Measurements from ENCODE around the gene GRM4.

The GRM4 gene

DNA sequence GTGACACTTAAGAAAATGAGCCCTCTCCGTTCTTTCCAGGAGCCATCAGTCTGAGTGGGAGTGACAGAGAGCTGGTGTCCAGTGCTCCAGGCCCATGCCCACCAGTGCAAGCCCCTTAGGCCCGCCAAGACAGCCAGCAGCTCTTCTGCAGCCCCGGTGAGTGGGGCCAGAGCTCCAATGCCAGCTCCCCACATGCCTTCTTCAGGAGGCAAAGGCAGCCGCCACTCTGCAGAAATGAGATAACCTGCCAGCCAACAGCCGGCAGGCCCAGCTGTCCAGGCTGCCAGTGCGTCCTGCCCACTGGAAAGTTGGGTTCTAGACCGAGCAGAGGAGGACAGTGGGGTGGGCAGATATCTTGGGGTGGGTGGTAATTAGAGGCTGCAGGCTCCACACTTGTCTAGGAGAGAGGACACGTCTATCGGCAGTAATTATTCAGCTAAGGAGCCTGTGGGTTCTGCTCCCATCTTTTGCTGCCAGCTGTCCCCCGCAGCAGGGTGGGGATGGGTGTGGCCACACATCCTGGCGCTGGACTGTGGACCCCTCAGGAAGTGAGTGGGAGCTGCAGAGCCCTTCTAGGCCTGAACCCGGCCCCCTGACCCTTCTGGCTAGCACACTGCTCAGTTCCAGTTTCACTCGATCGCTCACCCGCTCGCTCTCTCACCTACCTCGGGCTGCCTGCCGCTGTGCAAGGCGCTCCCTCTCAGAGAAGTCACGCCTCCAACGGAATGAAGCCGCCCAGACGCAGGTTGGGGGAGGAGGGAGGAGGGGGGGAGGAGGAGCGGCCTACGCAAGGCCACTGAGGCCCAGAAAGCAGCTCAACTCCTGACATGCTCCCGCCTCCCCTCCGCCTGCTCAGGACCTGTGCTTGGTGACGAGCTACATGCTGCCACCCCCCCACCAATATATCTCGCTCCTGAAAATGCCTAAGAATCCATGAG, 3.6 kb downstream of the GRM4 start:
- no peak for DNase-seq

DNA sequence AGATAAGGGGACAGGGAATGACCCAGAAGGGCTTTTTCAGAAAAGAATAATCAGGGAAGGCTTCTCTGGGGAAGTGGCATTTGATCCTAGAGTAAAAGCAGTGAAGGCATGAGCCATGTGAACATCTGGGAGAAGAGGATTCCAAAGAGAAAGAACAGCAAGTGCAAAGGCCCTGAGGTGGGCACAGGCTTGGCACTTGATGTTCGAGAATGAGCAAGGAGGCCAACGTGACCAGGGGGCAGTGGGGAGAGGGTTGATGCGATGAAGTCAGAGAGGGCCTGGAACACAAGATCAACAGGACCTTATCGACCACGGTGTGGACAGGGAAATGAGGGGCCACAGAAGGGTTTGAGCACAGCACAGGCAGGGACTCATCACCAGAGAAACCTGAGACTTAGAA, 5.8 kb downstream of the GRM4 start:
- DNase-seq: no peak

DNA sequence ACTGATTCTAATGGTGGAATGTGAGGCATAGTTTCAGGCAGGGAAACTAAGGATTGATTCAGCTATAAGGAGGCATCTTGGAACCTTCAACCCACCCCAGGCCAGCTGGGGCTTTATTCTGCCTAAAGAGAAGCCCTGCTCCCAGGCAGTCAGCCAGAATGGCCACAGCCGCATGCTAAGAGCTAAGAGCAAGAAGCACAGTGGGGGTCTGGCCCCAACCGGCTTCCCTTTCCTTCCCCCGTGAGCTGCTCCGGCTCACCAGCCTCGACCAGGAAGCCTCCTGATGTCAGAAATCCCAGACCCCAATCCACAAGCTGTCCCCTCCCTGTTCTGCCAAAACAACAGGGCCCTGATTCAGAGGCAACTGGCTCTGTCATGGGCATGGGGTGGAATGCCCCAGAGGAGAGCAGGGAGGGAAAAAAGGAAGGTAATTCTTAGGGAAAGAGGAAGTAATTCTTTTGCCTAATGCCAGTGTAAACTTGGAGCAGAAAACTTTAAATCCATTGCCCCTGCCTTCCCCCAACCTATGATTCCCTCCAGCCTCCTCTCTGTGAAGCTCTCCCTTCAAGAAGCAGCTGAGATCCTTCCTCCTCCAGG, 6.9 kb downstream of the GRM4 start:
- no peak for DNase-seq

DNA sequence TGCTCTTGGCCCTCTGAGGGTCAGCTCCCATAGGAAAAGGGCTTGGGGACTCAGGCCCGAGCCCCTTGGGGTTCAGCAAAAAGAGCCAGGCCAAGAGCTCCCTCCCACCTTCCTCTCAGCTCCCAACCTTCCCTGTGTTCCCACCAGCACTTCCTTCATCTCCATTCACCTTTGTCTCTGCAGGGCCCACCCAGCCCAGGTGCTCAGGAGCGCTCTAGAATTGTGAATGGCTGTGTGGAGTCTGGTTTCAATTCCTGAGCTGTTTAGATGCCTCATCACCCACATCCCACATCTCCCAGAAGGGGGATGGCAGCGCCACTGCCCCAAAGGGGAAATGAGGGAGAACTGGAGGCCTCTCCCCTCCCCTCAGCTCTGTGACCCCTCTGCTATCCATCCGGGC, 7.7 kb downstream of the GRM4 start:
- no peak for DNase-seq

DNA sequence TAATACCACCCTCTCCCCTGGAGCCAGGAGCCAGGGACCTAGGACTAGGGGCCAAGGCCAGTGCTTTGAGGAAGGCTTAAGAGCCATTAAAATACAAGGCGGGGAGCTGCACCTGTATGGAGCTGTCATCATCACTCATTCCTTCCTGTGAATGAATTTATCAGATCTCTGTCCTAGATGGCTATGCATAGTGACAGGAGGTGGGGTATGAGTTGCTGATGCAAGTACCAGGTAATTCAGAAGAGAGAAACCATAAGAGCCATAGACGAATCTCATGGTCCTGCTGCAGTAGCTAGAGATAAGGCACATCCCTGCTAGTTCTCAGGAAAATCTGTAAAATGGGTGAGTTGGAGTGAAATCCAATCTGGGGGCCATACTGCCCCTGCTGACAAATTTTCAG, 10.3 kb downstream of the GRM4 start:
- DNase-seq: no peak

DNA sequence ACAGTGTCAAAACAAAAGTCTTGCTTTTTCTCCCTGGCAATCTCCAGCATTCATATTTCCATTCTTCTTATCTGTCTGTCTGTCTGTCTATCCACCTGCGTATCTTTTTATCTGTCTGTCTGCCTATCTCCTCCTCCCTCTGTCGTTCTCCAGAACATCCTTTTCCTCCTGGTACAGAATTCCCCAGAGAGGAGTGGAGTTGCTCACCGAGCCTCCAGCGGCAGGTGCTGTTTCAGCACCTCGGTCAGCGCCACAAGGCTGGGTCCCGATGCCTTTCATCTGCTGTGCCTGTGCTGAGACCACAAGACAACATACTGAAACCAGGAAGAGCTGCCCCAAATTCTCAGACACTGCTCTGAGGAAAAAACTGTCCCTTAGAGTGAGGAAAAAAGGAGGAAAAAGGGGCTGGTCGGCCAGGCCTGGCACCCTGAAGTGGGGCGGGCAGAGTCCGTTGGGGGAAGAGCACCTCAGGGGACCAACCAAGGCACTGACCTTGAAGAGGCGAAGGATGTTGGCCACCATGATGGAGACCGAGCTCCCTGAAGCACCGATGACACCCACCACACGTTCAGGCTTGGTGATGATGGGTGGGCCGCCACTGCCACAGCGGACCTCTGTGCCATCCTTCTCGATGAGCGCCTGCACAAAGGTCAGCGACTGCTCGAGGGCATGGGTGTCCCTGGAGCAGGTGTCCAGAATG, 13.3 kb downstream of the GRM4 start:
- DNase-seq: no peak

DNA sequence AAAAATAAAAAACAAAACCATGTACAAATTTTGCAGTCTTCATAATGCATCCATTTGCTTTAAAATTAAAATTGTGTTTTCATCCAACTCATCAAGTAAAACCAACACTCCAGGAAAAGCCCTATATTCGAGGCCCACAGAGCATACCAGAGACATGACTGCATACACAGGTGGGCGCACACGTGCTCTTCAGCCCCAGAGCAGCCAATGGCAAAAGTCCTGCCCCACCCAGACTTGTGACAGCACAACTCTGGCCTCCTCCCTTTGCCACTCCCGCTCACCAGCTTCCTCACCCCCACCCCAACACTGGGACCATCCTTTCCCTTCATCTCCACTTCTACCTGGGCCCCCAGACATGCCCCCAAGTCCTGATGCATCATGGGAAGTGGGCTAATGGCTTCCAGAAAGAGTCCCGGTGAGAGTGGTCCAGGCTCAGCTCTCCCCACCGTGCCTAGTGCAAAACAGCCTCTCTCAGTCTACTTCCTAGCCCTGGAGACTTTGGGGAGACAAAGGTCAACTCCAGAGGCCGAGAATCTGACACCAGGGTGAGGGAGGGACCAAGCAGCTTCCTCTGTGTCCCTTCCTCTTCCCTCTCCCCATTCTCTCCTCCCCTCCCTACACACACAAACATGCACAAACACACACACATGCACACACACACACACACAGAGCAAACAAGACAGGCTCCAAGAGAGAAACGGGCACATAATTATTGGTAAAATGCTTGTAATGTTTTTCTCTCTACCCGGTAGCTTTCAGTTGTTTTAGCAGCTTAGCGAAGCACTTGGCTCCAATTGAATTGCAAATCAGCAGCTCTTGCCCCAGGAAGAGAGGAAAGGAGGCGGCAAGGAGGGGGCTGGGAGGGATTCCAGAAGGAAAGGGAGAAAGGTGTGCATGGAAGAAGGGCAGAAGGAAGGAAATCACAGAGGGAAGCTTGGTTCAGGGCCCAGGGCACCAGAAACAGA, 14.3 kb downstream of the GRM4 start:
- DNase-seq: no peak

DNA sequence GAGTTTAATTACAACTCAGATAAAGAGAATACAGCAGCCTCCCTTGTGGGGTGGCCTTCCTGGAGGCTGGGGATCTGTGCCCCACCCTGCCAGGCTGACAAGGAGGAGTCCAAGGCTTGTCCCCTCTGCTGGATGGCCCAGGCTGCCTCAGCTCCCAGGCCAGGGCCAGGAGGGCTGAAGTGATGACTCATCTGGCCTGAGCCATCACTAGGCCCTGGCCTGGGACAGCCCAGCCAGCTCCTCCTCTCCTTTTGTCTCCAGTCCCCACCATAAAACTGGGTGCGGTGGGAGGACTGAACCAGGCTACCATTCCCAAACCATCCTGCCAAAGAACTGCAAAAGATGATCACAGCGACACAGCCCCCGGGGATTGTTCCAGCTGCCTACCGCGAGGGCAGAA, 15.0 kb downstream of the GRM4 start:
- DNase-seq: no peak

DNA sequence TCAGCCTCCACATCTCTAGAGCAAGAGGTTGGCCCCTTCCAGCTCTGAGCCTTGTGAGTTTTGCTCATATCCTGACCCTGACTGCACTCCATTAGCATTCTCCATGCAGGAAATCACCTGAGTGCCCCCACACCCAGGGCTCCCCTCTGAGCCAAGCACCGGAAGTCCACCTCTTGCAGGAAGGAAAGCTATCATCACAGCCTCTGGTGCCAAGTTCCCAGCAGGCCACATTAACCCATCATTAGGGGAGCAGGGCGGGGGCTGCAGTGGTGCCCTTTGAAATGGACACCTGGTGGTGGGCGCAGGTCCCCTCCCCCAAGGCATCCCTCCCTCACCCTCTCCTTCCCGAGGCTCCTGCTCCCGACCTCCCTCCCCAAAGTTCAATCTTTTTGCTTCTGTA, 16.1 kb downstream of the GRM4 start:
- no peak for DNase-seq

DNA sequence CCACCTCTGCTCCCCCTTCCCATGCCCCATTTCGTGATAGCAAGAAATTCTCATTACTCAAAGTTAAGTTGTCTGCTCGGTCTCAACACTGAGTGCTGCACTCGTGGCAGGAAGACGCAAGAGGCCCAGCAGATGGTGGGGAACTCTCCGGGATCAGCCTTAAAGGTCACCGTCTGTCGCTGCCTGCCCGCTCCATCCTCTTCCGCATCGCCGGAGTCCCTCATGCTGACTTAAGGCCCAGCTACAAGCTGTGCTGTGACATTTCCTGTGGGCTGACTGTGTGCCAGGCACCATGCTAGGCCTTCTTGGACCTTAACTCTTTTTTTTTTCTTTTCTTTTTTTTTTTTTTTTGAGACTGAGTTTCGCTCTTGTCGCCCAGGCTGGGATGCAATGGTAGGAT, 17.8 kb downstream of the GRM4 start:
- no peak for DNase-seq

DNA sequence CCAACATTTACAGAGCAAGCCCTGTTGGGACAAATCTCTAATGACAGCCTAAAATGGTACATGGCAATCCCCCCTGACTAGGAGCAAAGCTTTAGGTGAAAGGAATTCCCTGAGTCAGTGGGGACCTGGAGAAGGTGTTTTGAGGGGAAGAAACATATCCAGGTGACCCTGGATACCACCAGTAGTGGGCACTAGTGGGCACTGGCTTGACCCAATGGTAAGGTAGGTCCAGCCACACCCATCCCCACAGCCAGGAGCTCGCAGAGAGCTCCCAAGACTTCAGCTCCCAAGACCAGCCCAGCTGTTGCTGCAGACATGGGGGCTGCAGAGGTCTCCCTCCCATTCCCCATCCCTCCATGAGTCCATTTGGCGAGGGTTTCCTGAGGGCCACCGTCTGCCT, 19.5 kb downstream of the GRM4 start:
- no peak for DNase-seq

DNA sequence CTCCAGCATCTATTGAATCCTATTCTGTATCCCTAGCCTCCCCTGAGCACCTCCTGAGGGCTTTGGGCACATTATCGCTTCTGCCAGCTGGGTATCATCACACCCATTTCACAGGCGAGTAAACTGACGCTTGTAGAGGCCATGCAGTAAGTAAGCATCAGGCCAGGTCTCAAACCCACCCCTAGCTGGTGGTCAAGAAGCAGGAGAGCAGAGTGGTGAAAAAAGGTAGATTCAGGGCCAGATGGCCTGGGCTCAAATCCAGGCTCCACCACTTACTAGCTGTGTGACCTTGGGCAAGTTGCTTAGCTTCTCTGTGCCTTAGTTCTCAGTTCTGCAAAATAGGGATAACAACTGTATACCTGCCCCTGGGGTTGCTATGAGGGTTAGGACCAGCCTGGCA, 19.9 kb downstream of the GRM4 start:
- DNase-seq: no peak

DNA sequence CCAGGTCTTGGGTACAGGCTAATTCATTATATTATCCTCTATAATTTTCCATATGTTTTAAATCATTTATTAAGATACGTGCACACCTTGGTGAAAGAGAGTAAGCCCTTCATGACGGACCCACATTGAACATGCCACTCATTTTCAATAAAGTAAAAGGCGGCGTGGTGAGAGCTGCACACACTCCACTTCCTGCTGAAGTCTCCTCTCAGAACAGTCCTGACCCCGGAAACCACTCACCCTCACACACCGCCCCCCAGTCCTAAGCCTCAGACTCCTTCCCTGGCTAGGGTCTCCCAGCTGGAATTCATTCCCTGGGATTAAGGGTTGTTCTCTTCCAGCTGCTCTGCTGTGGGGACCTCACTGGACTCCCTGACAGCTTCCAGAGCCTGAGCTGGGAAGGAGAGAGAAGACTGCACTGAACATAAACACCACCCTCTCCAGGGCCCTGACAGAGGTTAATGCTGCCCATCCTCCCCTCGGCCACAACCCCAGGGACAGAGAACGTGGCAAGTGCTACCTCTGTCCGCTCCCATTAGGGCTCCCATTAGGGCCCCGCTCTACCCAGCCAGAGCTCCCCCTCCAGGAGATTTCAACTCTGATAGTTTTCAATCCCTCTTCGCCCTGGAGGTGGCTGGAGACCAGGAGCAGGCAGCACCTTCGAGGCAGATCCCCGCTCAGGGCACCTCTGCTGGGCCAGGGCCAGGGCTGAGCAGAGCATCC, 24.8 kb downstream of the GRM4 start:
- DNase-seq: no peak

DNA sequence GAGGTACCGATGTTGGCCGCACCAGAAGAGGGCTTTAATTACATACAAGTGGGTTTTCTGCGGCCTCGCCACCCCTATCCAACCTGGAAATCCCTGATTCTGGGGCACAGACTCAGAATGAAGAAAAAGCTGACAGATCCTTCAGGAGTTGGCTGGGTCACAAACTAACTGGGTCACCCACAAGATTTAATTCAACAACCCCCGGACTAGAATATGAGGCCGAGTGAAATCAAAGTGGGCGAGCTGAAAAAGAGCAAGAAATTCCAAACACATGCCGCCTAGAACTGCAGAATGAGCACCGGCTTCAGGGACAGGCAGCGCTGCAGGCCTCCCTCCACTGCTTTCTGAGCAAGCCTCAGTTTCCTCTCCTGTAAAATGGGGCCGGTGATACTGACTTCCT, 30.0 kb downstream of the GRM4 start:
- no peak for DNase-seq

DNA sequence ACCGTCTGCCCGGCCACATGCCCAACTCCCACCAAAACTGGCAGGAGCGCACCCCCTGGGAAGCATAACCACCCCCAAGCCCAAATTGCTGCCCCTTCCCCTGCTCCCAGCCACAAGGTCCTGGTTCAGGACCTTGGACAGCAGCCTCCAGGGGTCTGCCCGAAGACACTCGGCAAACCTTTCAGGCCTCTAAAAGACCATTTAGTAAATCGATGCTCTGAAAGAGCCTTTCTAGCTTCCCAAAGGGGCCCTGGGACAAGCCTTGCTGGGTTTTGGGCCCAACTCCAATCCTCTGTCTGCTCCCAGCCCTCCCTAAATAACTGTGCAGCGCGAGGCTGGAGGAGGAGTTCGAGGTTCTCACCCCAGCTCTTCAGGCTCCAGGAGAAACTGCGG, 30.5 kb downstream of the GRM4 start:
- DNase-seq: no peak

DNA sequence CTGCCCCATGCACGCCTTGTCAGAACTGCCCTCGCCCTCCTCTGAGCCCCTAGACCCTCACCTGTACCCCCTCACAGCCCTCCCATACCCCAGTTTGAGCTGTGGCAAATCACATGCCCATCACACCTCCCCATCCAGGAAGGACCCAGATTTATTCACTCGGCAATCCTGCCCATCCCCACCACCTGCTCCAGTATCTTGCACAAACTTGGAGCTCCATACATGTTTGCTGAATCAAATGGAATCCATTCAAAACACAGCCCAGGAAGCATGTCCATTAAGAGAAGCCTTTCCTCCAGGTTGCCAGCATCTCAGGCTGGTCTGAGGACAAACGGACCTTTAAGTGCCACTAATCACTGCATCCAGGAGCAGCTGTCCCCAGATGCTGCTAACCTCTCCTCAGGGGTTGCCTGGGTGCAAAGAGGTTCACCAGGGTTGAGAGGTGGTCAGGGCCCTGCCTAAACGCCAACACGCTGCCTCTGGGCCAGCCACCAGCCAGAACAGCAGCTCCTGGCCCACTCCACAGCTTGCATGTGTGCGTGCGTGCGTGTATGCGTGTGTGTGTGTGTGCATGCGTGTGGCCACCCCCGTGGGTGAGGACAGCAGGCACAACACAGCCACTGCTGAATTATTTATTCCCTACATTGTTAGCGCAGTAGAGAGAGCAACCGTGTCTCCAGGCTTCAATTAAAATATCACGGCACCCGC, 31.0 kb downstream of the GRM4 start:
- DNase-seq: no peak

DNA sequence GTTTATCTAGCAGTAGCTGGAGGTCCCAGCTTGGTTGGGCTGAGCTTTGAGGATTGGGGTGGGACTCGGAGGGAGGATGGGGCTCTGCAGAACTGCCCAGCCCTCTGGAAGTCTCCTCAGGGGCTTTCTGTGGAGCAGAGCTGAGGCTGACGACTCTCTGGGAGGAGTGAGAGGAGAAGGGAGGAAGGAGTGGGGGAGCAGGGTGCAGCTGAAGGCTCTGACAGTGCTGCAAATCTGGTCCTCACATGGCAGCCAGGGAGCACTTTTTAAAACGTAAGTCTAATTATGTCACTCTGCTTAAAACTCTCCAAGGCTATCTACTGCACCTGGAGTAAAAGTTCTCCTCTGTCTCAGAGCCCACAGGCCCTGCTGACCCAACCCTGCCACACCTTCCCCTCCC, 32.4 kb downstream of the GRM4 start:
- DNase-seq: no peak

DNA sequence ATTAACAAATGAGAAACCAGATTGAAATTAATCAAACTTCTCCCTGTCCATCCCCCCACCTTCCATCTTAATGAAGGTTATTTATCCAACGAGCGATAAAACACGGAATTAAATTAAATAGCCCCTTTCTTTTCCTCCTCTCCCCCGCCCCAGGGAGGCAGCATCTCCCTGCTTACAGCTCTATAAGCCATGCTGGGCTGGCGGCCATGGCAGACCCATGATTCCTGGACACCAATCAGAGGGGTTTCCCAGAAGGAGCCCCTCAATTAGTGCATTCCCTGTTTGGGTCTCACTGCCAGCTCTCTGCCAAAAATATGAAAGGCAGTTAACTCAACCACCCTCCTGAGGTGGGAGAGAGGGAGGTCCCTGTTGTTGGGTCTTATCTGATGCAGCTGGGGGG, 33.8 kb downstream of the GRM4 start:
- DNase-seq: no peak

DNA sequence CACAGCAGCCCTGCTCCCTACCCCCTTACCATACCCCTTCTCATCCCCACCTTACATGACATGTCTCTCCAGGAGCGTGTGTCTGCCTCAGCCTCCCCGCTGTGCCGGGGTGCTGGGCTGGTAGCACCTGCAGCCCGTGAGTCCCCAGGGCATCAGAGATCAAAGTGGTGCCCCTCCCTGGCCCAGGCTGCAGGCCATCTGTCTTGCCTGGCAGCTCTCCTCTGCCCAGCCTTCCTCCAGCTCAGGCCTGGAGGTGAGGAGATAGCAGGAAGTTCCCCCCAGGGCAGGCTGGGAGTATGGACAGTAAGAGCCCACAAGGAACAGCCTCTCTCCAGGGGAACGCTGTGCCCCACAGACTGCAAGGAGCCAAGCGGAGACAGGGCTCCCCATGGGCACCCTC, 35.3 kb downstream of the GRM4 start:
- no peak for DNase-seq

DNA sequence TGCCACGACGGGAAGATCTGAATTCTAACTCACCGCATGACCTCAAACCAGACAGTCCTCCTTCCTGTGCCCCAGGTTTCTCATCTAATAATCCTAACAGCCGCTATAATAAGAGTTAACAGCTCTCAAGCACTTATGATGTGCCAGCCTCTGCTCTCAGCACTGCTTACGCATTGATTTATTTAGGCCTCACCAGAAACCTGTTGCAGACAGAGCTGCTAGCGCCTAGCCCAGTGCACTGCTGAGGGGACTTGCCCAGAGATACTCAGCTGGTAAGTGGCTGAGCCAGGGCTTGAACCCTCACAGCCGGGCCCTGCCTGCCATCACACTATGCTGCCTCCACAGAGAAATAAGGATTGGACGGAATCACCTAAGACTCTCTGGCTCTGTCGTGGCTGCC, 37.7 kb downstream of the GRM4 start:
- DNase-seq: no peak

DNA sequence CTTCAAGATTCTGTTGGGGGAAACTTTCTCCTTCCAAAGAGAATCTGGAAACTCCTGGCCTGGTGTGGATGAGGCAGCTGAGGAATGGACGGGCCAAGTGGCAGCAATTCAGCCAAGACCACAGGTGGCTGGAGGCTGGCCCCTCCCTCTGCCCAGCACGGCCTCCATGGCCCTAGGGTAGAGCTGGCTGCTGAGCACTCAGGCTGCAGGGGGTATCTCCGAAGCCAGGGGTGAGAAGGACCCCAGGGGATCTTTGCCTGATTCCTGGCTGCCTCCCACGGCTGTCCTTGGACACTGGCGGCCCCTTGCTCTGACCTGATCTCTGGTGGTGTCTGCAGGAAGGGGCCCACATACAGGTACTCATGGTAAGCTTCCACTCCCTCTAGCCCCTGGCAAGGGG, 39.0 kb downstream of the GRM4 start:
- DNase-seq: no peak

DNA sequence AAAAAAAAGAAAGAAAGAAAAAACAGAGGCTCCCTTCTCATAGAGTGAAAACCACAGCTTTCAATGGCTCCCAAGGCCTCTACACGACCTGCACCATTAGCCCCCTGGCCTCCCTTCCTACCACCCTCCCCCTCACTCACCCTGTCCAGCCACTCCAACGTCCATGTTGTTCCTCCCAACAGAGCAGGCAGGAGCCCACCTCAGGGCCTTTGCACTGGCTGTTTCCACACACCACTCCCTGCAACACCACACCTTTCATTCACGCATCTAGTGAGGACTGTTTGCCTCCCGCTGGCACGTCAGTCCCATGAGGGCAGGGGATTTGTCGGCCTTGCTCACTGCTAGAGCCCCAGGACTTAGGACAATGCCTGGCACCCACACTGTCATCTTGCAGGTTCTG, 39.5 kb downstream of the GRM4 start:
- DNase-seq: no peak
